ENCODE data around the gene MRPL23.

The MRPL23 gene

GRCh38 chr11:2004466-2004865 is 57.3 kb downstream of the MRPL23 start:
- no peaks in the 10 kb centered on the region for H3K4me1 Mint-ChIP-seq
- no peaks in the 10 kb centered on the region for H3K27me3 Mint-ChIP-seq
- no peak for ATAC-seq
- no peaks in the 10 kb centered on the region for H3K36me3 Mint-ChIP-seq
- no peak overlapping the region for H3K4me3 Mint-ChIP-seq
- H3K9me3 Mint-ChIP-seq = no peaks in the 10 kb centered on the region
- H3K27ac Mint-ChIP-seq = no peak overlapping the region
